ENCODE results near the gene SV2C. TPM values are rescaled to one million over a fixed set of nuclear protein-coding genes. Genes with fewer than 3 reads are reported as not detected.

SV2C gene
- total RNA-seq, 4 donors from 2014 or later, result 0.16 to 2.6 (median 0.30) TPM

DNA sequence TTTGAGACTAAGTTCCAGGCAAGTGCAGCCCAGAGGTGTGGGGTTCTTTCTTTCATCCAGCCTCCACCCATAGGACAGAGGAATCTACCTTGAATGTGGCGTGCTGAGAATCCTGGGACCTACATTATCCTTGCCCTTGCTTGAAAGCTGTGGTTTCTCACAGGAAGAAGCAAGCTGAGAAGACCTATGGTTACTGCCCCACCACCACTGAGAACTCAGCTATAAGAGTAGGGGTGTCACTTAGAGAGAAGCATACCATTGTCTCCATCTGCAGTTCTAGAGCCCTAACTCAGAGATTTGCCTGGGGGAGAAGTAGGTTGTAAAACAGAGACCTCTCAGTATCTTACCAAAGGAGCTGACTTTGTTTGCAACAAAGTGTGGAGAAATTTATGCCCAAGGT lies 72.4 kb downstream of the SV2C start:
- Histone ChIP-seq H3K4me3 (no peak overlapping the region), H3K27me3 (peaks cover 2% of the 10 kb centered on the region), H3K4me1 (no peaks in the 10 kb centered on the region), H3K27ac (no peak overlapping the region), H3K36me3 (no peaks in the 10 kb centered on the region), H3K9me3 (no peaks in the 10 kb centered on the region)
- DNase-seq, result no peak
- 85% methylated on average over 1 of the region's 1 CpG; no CpG with 5 or more reads in 1 of the 2 donors for WGBS, 2 donors (ENCODE audit: low coverage in 1 of 2)
- TF ChIP-seq POLR2AphosphoS5 (IDR thresholded peaks at IDR 0.05), result no peak
- intact Hi-C loops (cut with DNase I; ENCODE audit: low total_unique reads) (no loop called here), in situ Hi-C loops (cut with MboI; ENCODE audit: low pct_ligation_motif_present in 1 of 4, low pct_unique_long_range_greater_than_20kb in 1 of 4, low sequenced_read_pairs in 3 of 4) (no loop called here)

DNA sequence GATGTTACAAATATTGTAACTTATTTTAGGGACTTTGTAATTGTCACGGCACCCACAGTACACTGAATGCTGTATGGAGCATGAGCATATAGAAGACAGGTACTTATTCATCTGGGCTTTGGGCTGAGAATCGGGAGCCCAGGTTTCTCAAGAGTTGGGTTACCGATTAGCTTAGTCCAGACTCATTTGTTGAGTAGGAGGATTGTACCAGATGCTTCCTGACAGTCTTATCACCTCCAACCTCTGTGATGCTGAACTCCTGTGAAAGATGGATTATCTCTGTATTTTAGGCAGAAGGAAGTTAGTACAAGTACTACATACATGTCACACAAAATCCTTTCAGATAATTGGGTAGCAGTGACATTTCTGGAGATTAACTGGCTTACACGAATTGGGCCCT lies 79.2 kb downstream of the SV2C start:
- WGBS, 2 donors (ENCODE audit: low coverage in 1 of 2), result 79 to 93% methylated on average over 2 to 4 of the region's 4 CpGs
- intact Hi-C loops (cut with DNase I; ENCODE audit: low total_unique reads), result no loop called here
- Histone ChIP-seq H3K27me3 (no peaks in the 10 kb centered on the region), H3K4me1 (no peaks in the 10 kb centered on the region), H3K27ac (no peak overlapping the region), H3K36me3 (no peaks in the 10 kb centered on the region), H3K9me3 (no peaks in the 10 kb centered on the region), H3K4me3 (no peak overlapping the region)
- DNase-seq, result no peak
- in situ Hi-C loops (cut with MboI; ENCODE audit: low pct_ligation_motif_present in 1 of 4, low pct_unique_long_range_greater_than_20kb in 1 of 4, low sequenced_read_pairs in 3 of 4), result no loop called here
- TF ChIP-seq POLR2A (IDR thresholded peaks at IDR 0.05) (no peak), POLR2AphosphoS5 (IDR thresholded peaks at IDR 0.05) (no peak), CTCF (IDR thresholded peaks at IDR 0.05) (no peak), EP300 (IDR thresholded peaks at IDR 0.05; ENCODE audit: low read depth) (no peak)

- no peak overlapping the region for H3K4me3 ChIP-seq
- intact Hi-C loops (cut with DNase I; ENCODE audit: low total_unique reads), result no loop called here
Measured at GRCh38 chr5:76163111-76163628, 80.0 kb downstream of the SV2C start.

DNA sequence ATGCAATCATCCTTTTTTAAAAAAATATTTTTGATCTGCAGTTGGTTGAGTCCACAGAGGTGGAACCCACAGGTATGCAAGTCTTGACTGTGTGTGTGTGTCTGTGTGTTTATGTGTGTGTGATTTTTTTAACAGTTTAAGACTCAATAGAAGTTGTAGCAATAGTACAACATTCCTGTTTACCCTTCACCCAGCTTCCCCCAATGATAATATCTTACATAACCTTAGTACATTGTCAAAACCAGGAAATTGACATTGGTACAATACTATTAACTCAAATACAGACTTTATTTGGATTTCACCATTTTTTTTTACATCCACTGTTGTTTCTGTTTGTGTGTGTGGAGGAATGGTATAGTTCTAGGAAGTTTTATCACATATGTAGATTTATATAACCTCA lies 81.8 kb downstream of the SV2C start:
- no peak overlapping the region for H3K27ac ChIP-seq
- in situ Hi-C loops (cut with MboI; ENCODE audit: low pct_ligation_motif_present in 1 of 4, low pct_unique_long_range_greater_than_20kb in 1 of 4, low sequenced_read_pairs in 3 of 4) (no loop called here), intact Hi-C loops (cut with DNase I; ENCODE audit: low total_unique reads) (no loop called here)
- no peaks in the 10 kb centered on the region for H3K9me3 ChIP-seq
- H3K4me1 ChIP-seq, result no peaks in the 10 kb centered on the region
- DNase-seq, result no peak
- H3K27me3 ChIP-seq, result no peaks in the 10 kb centered on the region
- H3K4me3 ChIP-seq, result no peak overlapping the region
- no peak for TF ChIP-seq EP300 (IDR thresholded peaks at IDR 0.05; ENCODE audit: low read depth)
- TF ChIP-seq POLR2AphosphoS5 (IDR thresholded peaks at IDR 0.05), result no peak
- no peak for TF ChIP-seq POLR2A (IDR thresholded peaks at IDR 0.05)
- no peak for TF ChIP-seq CTCF (IDR thresholded peaks at IDR 0.05)
- H3K36me3 ChIP-seq, result no peaks in the 10 kb centered on the region

More at GRCh38 chr5:76163111-76163628, 80.0 kb downstream of the SV2C start:
- Histone ChIP-seq H3K9me3 (no peaks in the 10 kb centered on the region), H3K36me3 (no peaks in the 10 kb centered on the region), H3K27me3 (no peaks in the 10 kb centered on the region), H3K27ac (no peak overlapping the region), H3K4me1 (no peaks in the 10 kb centered on the region)
- no peak for TF ChIP-seq POLR2AphosphoS5 (IDR thresholded peaks at IDR 0.05)
- no peak for TF ChIP-seq POLR2A (IDR thresholded peaks at IDR 0.05)
- no peak for TF ChIP-seq CTCF (IDR thresholded peaks at IDR 0.05)
- no peak for TF ChIP-seq EP300 (IDR thresholded peaks at IDR 0.05; ENCODE audit: low read depth)
- in situ Hi-C loops (cut with MboI; ENCODE audit: low pct_ligation_motif_present in 1 of 4, low pct_unique_long_range_greater_than_20kb in 1 of 4, low sequenced_read_pairs in 3 of 4), result no loop called here
- 58 to 76% methylated on average over 4 of the region's 4 CpGs for WGBS, 2 donors (ENCODE audit: low coverage in 1 of 2)
- DNase-seq, result no peak

- Histone ChIP-seq H3K36me3 (no peaks in the 10 kb centered on the region), H3K27me3 (no peaks in the 10 kb centered on the region), H3K27ac (no peak overlapping the region), H3K4me3 (no peak overlapping the region), H3K4me1 (no peaks in the 10 kb centered on the region), H3K9me3 (no peaks in the 10 kb centered on the region)
- in situ Hi-C loops (cut with MboI; ENCODE audit: low pct_ligation_motif_present in 1 of 4, low pct_unique_long_range_greater_than_20kb in 1 of 4, low sequenced_read_pairs in 3 of 4), result no loop called here
- intact Hi-C loops (cut with DNase I; ENCODE audit: low total_unique reads), result no loop called here
- TF ChIP-seq POLR2AphosphoS5 (IDR thresholded peaks at IDR 0.05) (no peak), EP300 (IDR thresholded peaks at IDR 0.05; ENCODE audit: low read depth) (no peak), POLR2A (IDR thresholded peaks at IDR 0.05) (no peak)
- no peak for DNase-seq
- WGBS, 2 donors (ENCODE audit: low coverage in 1 of 2), result 39 to 60% methylated on average over 2 of the region's 2 CpGs
Measured at GRCh38 chr5:76165711-76166374, 82.7 kb downstream of the SV2C start.
